NT2/D1 (cell line): Measurements from ENCODE around the gene CYP11A1.

Source experiments
- DNase-seq: peaks from one replicate; pipeline ENCODE4 v3.0.0-alpha.2; 2011; ENCODE audit warnings: low read depth, low spot score
- H3K27me3 ChIP-seq: 2 replicates; pipeline ENCODE4 v1.6.0; 2011; ENCODE audit warnings: mild to moderate bottlenecking; ENCODE audit not compliant: insufficient read length, insufficient read depth
- H3K36me3 ChIP-seq: 2 replicates; pipeline ENCODE4 v1.6.1; 2011; ENCODE audit warnings: mild to moderate bottlenecking, low read length, mixed read lengths; ENCODE audit not compliant: insufficient read depth, insufficient read length
- H3K4me1 ChIP-seq: 2 replicates; pipeline ENCODE4 v1.5.1; 2011; ENCODE audit not compliant: insufficient read depth, insufficient read length
- H3K4me3 ChIP-seq: 2 replicates; pipeline ENCODE4 v1.5.1; 2011; ENCODE audit warnings: low read depth; ENCODE audit not compliant: insufficient read length
- H3K9ac ChIP-seq: 2 replicates; pipeline ENCODE4 v1.6.0; 2011; ENCODE audit warnings: low read depth; ENCODE audit not compliant: insufficient read length
- H3K9me3 ChIP-seq: 2 replicates; pipeline ENCODE4 v1.5.1; 2011; ENCODE audit warnings: mild to moderate bottlenecking, low read length; ENCODE audit not compliant: insufficient read depth
- SUZ12 ChIP-seq: IDR thresholded peaks from 2 replicates; pipeline ENCODE4 v1.6.1; 2011; ENCODE audit not compliant: insufficient read length, insufficient read depth; ENCODE audit errors: extremely low read depth
- YY1 ChIP-seq: IDR thresholded peaks from 2 replicates; pipeline ENCODE4 v1.6.1; 2011; ENCODE audit not compliant: insufficient read length, insufficient read depth
- ZNF274 ChIP-seq: IDR thresholded peaks from 2 replicates; pipeline ENCODE4 v1.6.1; 2011; ENCODE audit warnings: mild to moderate bottlenecking, low read depth, low read length

CYP11A1 gene

GRCh38 chr15:74386496-74387140, 19.2 kb upstream of the CYP11A1 start:
- no peak for TF ChIP-seq YY1
- no peak for TF ChIP-seq ZNF274
- no peak for TF ChIP-seq SUZ12
- Histone ChIP-seq H3K4me1 (peaks cover 39% of the 10 kb centered on the region), H3K36me3 (no peaks in the 10 kb centered on the region), H3K9me3 (no peaks in the 10 kb centered on the region), H3K27me3 (no peaks in the 10 kb centered on the region), H3K9ac (peak overlapping the region; percentile 26), H3K4me3 (no peak overlapping the region)
- no peak for DNase-seq

DNA sequence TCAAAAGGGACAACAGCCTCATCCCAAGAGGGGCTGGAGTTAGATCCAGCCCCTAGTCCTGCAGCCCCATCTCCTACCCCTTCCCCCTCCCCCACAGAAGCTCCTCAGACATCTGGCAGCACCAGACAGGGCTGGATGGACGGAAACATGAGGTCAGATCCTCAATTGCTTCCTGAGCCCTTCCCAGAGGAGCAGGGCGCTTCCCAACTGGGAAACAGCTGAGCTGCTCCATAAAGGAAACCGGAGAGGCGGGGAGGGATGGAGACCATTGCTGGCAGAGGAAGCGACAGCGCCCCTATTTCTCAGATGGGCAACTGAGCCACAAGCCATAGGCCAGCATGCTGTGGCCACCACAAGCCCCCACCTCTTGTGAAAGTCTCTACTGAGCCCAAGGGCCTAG, 18.3 kb upstream of the CYP11A1 start:
- Histone ChIP-seq H3K4me3 (no peak overlapping the region), H3K9ac (no peak overlapping the region), H3K36me3 (no peaks in the 10 kb centered on the region), H3K4me1 (peaks cover 37% of the 10 kb centered on the region), H3K9me3 (no peaks in the 10 kb centered on the region), H3K27me3 (no peaks in the 10 kb centered on the region)
- TF ChIP-seq YY1 (no peak), ZNF274 (no peak)
- no peak for DNase-seq

- Histone ChIP-seq H3K9ac (peak overlapping the region; percentile 17), H3K27me3 (no peaks in the 10 kb centered on the region), H3K4me1 (peaks cover 32% of the 10 kb centered on the region), H3K9me3 (no peaks in the 10 kb centered on the region), H3K36me3 (no peaks in the 10 kb centered on the region), H3K4me3 (no peak overlapping the region)
- no peak for TF ChIP-seq SUZ12
- no peak for DNase-seq
Measured at GRCh38 chr15:74384881-74385643, 17.6 kb upstream of the CYP11A1 start.

- no peak for DNase-seq
- Histone ChIP-seq H3K36me3 (no peaks in the 10 kb centered on the region), H3K4me3 (no peak overlapping the region), H3K9ac (no peak overlapping the region), H3K27me3 (no peaks in the 10 kb centered on the region), H3K9me3 (no peaks in the 10 kb centered on the region), H3K4me1 (peaks cover 32% of the 10 kb centered on the region)
- TF ChIP-seq SUZ12, result no peak
- TF ChIP-seq YY1, result no peak
- TF ChIP-seq ZNF274, result no peak
Measured at GRCh38 chr15:74384566-74384880, 17.1 kb upstream of the CYP11A1 start.

DNA sequence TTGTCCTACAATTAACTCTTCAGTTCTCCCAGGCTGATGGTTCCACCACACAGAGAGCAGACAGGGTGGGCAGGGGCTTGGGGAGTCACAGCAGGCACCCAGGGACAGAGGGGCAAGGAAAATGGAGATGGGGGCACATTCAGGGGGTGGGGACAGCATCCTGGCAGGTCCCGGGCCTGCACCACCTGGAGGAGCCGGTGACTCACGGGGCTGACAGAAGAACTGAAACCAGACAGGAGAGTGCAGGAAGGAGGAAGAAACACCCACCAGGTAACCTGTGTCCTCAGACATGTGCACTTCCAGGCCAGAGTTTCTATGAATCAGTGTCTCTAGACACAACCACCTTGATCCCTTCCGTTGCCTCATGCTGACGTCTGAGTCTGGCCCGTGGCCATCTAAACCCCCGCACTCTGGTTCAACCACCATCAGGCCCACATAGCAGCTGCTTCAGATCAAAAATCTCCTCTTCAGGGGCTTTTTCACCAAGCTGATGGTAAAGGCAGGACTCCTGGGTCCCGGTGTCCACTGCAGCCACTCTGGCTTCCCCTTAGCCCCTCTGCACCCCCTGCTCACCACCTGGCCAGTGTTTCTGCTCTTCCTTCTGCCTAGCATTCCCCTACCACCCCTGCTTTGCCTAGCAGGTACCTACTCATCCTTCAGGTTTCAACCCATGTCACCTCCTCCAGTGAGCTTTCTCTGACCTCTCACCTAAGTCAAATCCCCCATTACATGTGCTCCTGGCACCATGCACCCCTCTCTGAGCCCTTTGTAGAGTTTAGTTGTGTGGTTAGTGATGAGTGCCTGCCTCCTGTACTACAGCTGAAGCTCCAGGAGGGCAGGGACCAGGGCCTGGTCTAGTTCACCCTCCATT, 16.5 kb upstream of the CYP11A1 start:
- no peak for DNase-seq
- Histone ChIP-seq H3K36me3 (no peaks in the 10 kb centered on the region), H3K27me3 (no peaks in the 10 kb centered on the region), H3K4me3 (no peak overlapping the region), H3K9me3 (no peaks in the 10 kb centered on the region), H3K4me1 (peaks cover 31% of the 10 kb centered on the region), H3K9ac (no peak overlapping the region)
- TF ChIP-seq SUZ12 (no peak), ZNF274 (no peak), YY1 (no peak)

GRCh38 chr15:74383286-74383685, 15.8 kb upstream of the CYP11A1 start:
- Histone ChIP-seq H3K36me3 (no peaks in the 10 kb centered on the region), H3K27me3 (no peaks in the 10 kb centered on the region), H3K4me3 (no peak overlapping the region), H3K9ac (no peak overlapping the region), H3K4me1 (peaks cover 29% of the 10 kb centered on the region), H3K9me3 (no peaks in the 10 kb centered on the region)
- TF ChIP-seq SUZ12 (no peak), YY1 (no peak), ZNF274 (no peak)
- DNase-seq, result no peak

DNA sequence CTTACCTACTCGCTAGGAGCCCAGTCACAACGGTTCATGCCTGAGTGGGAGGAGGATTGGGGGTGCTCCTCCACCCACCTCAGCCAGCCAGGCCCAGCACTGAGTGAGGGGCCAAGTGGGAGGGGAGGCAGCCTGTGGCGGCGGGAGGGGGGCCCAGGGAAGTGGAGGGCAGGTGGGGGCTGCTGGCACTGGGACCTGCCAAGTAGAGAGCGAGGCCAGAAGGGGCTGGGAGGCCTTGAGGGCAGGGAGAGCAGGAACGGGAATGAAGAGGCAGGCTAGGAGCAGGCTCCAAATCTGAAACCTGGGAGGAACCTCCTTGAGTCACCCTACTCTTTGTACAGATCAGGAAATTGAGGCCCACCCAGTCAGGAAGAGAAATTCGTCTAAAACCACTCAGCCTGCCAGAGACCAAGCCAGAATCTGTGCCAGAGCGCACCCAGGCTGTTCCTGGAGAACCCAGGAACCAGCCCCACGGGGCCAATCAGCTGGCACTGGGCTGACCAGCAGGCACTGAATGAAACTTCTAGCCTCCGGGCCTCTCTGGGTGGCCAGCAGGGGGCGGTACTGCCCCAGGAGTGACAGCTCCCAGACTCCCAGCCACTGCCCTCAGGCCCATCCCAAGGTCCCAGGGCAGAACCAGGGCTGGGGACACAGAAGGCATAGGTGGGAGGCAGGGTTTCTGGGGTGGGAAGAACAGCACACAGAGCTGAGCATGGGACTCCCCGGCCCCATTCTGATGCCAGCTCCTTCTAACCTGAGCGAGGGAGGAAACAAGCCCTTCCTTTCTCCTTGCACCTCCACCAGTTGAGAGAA, 14.8 kb upstream of the CYP11A1 start:
- no peaks in the 10 kb centered on the region for H3K36me3 ChIP-seq
- peaks cover 29% of the 10 kb centered on the region for H3K4me1 ChIP-seq
- DNase-seq, result peak; percentile 67

More for the DNA sequence above, 14.8 kb upstream of the CYP11A1 start:
- Histone ChIP-seq H3K9me3 (no peaks in the 10 kb centered on the region), H3K27me3 (no peaks in the 10 kb centered on the region), H3K4me3 (no peak overlapping the region), H3K9ac (peak overlapping the region; percentile 47)
- TF ChIP-seq ZNF274, result no peak
- no peak for TF ChIP-seq SUZ12
- TF ChIP-seq YY1, result no peak
